Peyer's patch (tissue), 4 donors: Measurements from ENCODE around the gene SPACA5. TPM values are rescaled to one million over a fixed set of nuclear protein-coding genes. Genes with fewer than 3 reads are reported as not detected.
"Not testable (repeated sequence)": the region's sequence is repeated elsewhere in the genome, so short reads cannot be mapped to it uniquely, and the experiment has no call there.

Experiments used
- DNase-seq, 3 donors: peaks; one replicate each; pipeline ENCODE4 v3.0.0-alpha.2; 2017 to 2019
- H3K27ac ChIP-seq, 4 donors: fragments of 200-600 bp; sonication (generic); one replicate each; pipeline ENCODE4 v1.5.1; 2016 to 2019
- H3K27me3 ChIP-seq, 2 donors: fragments of 200-600 bp; sonication (generic); one replicate each; pipeline ENCODE4 v1.5.1; 2019
- H3K36me3 ChIP-seq, 3 donors: fragments of 200-600 bp; sonication (generic); one replicate each; pipeline ENCODE4 v1.5.1; 2016 to 2019
- H3K4me1 ChIP-seq, 4 donors: fragments of 200-600 bp; sonication (generic); one replicate each; pipeline ENCODE4 v1.5.1; 2016 to 2019
- H3K4me3 ChIP-seq, 4 donors: fragments of 200-600 bp; sonication (generic); 1 replicate in 3 of 4; 2 replicates in 1 of 4; pipeline ENCODE4 v1.5.1; 2016 to 2019; ENCODE audit warnings: mild to moderate bottlenecking in 1 of 4
- H3K9me3 ChIP-seq, 4 donors: fragments of 200-600 bp; sonication (generic); one replicate each; pipeline ENCODE4 v1.5.1; 2016 to 2019; ENCODE audit warnings: mild to moderate bottlenecking in 1 of 4
- POLR2A ChIP-seq, 2 donors: fragments of 450-650 bp; IDR thresholded peaks; one replicate each; pipeline ENCODE4 v1.5.1; 2017; ENCODE audit warnings: antibody characterized with exemption in 2 of 2, mild to moderate bottlenecking in 2 of 2, moderate library complexity in 2 of 2
- total RNA-seq, 4 donors: library from RNA; depleted of rRNA; stranded (reverse); fragments of >200 nt; gene quantifications; one replicate each; pipeline ENCODE4 v1.1.0, GENCODE V29; 2016
- TF ChIP-seq, protein P1 (sequence below), 6 experiments: fragments of 450-650 bp in 4 of 6; fragments of 200-600 bp in 2 of 6; sonication (generic) in 1 of 6; IDR thresholded peaks; one replicate each; pipeline ENCODE4 v1.5.1; 2017 to 2019; ENCODE audit warnings: antibody characterized with exemption in 6 of 6, mild to moderate bottlenecking in 3 of 6, moderate library complexity in 1 of 6

Gene SPACA5
- not detected for total RNA-seq

DNA sequence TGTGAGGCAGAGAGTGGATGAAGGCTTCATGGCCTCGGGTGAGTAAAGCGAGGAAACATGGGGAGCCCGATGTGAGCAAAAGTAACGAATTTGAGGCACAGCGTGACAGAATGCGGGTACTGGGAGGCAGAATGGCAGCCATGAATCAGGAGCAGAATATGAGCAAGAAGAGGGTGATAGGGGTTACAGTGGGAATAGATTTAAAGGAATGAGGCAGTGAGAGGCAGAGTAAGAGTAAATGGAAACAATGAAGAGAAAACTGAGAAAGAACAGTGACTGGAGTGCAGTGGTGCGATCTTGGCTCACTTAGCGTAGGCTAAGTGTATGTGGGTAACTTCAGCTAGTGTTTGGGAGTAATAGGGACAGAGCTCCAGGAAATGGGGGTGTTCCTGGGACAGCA is at the start of gene SPACA5:
Gene SPACA5 (plus strand): TSS at position 301 of the 400 bp plus-strand sequence. CDS start 815 bp downstream, outside the sequence.
- H3K36me3 ChIP-seq, H3K27me3 ChIP-seq, H3K27ac ChIP-seq, H3K4me3 ChIP-seq, H3K4me1 ChIP-seq, H3K9me3 ChIP-seq, DNase-seq: not testable (repeated sequence)

DNA sequence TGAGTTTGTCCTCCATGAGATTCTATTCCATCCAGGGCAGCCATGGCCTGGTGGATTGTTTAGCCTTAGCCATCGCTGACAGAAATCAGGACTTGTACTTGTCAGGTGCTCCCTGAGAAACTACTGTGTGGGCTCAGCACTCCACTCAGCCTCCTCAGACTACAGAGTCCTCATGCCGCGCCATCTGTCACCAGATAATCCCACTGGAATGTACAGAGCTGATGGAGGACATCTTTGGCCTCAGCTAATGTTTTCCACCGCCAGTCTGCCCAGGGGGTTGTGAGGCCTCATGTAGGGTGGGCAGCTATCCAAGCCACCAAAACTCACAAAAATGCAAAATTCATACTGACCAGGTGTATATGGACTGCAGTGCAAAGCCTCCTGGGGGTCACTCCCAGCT is 48.6 kb upstream of the SPACA5 start:
- not testable (repeated sequence) for DNase-seq, H3K9me3 ChIP-seq, H3K27ac ChIP-seq, H3K4me1 ChIP-seq, H3K27me3 ChIP-seq, H3K36me3 ChIP-seq, H3K4me3 ChIP-seq

GRCh38 chrX:47958761-47959342 is 47.9 kb upstream of the SPACA5 start:
- DNase-seq: no peak
- H3K27ac ChIP-seq: no peak overlapping the region

GRCh38 chrX:47960406-47960805 is 46.4 kb upstream of the SPACA5 start:
- no peak overlapping the region for H3K4me3 ChIP-seq
- TF ChIP-seq POLR2A (IDR thresholded peaks at IDR 0.05): no peak
- TF ChIP-seq, protein P1, sequence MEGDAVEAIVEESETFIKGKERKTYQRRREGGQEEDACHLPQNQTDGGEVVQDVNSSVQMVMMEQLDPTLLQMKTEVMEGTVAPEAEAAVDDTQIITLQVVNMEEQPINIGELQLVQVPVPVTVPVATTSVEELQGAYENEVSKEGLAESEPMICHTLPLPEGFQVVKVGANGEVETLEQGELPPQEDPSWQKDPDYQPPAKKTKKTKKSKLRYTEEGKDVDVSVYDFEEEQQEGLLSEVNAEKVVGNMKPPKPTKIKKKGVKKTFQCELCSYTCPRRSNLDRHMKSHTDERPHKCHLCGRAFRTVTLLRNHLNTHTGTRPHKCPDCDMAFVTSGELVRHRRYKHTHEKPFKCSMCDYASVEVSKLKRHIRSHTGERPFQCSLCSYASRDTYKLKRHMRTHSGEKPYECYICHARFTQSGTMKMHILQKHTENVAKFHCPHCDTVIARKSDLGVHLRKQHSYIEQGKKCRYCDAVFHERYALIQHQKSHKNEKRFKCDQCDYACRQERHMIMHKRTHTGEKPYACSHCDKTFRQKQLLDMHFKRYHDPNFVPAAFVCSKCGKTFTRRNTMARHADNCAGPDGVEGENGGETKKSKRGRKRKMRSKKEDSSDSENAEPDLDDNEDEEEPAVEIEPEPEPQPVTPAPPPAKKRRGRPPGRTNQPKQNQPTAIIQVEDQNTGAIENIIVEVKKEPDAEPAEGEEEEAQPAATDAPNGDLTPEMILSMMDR (IDR thresholded peaks at IDR 0.05): no peak
- no peak for DNase-seq
- no peaks in the 10 kb centered on the region for H3K36me3 ChIP-seq
- H3K4me1 ChIP-seq: no peaks in the 10 kb centered on the region
- no peaks in the 10 kb centered on the region for H3K27me3 ChIP-seq
- H3K27ac ChIP-seq: no peak overlapping the region
- H3K9me3 ChIP-seq: no peaks in the 10 kb centered on the region

More at GRCh38 chrX:47958761-47959342, 47.9 kb upstream of the SPACA5 start:
- Histone ChIP-seq H3K27me3 (no peaks in the 10 kb centered on the region), H3K36me3 (no peaks in the 10 kb centered on the region), H3K4me3 (no peak overlapping the region), H3K4me1 (no peaks in the 10 kb centered on the region), H3K9me3 (no peaks in the 10 kb centered on the region)
- no peak for TF ChIP-seq POLR2A (IDR thresholded peaks at IDR 0.05)
- TF ChIP-seq, protein P1 (IDR thresholded peaks at IDR 0.05): peak in 2 of 6 experiments; percentile 18 to 32

GRCh38 chrX:47961830-47962229 is 45.0 kb upstream of the SPACA5 start:
- not testable (repeated sequence) for H3K4me3 ChIP-seq, H3K4me1 ChIP-seq, DNase-seq, H3K27me3 ChIP-seq, H3K36me3 ChIP-seq, H3K27ac ChIP-seq, H3K9me3 ChIP-seq

- not testable (repeated sequence) for H3K27ac ChIP-seq, H3K27me3 ChIP-seq, H3K4me1 ChIP-seq, H3K4me3 ChIP-seq, H3K9me3 ChIP-seq, H3K36me3 ChIP-seq, DNase-seq
These were observed 41.3 kb upstream of the SPACA5 start for GRCh38 chrX:47965526-47965925.

GRCh38 chrX:47973235-47973634 is 33.6 kb upstream of the SPACA5 start:
- TF ChIP-seq, protein P1 (IDR thresholded peaks at IDR 0.05): no peak
- no peak for TF ChIP-seq POLR2A (IDR thresholded peaks at IDR 0.05)
- DNase-seq: no peak
- Histone ChIP-seq H3K4me3 (no peak overlapping the region), H3K27ac (no peak overlapping the region), H3K27me3 (no peaks in the 10 kb centered on the region), H3K4me1 (no peaks in the 10 kb centered on the region), H3K36me3 (peaks cover 0 to 14% (median 0%) of the 10 kb centered on the region in 3 donors), H3K9me3 (peaks cover 0 to 22% (median 10%) of the 10 kb centered on the region in 4 donors)
